ENCODE data around the gene INIP. TPM values are rescaled to one million over a fixed set of nuclear protein-coding genes. Genes with fewer than 3 reads are reported as not detected.
A peak's percentile ranks its signal among the peaks of the same experiment; 100 is the strongest.

The INIP gene
- total and polyA plus RNA-seq, 9 of the 15 experiments (the other 6 are each of a cell fraction or from before 2014, with no cell fraction given): 11.9 to 87.9 (median 37.3) TPM

DNA sequence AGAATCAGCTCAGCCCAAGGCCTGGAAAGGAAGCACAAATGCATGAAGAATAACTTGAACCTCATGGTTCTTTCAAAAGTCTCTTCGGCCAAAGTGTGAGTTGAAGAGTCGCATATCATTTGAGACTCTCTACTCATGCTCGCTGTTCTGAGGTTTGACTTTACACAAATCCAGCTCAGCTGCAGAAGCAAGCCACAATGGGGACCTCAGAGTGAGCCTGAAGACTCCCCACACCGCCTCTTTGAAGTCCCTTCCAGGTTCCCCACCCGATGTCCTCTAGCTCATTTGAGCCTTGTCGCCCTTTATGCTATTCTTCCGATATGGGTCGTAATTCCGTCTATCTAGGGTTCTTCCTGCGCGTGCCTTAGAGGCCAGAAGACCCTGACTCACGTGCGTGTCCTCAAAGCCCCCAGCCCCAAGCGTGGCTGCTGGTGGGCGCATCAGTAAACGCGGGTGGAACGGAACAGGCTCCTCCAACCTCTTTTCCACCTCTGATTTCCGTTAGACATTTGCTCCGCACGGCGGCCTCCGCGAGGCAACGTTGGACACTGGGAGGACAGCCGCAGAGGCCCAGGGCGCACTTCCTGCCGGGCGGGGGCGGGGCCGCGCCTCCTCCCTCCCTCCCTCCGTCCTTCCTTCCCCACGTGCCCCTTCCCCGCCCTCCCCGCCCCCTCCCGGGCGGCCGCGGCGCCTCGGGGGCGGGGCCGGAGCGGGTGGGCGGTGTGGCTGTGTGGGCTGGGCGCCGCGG, 32.3 kb upstream of the INIP start, which contains the start of gene SNX30 (continued):
- TF ChIP-seq, protein P1, sequence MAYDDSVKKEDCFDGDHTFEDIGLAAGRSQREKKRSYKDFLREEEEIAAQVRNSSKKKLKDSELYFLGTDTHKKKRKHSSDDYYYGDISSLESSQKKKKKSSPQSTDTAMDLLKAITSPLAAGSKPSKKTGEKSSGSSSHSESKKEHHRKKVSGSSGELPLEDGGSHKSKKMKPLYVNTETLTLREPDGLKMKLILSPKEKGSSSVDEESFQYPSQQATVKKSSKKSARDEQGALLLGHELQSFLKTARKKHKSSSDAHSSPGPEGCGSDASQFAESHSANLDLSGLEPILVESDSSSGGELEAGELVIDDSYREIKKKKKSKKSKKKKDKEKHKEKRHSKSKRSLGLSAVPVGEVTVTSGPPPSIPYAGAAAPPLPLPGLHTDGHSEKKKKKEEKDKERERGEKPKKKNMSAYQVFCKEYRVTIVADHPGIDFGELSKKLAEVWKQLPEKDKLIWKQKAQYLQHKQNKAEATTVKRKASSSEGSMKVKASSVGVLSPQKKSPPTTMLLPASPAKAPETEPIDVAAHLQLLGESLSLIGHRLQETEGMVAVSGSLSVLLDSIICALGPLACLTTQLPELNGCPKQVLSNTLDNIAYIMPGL (CRISPR knock-in tag; IDR thresholded peaks at IDR 0.05): no peak
- TF ChIP-seq POLR2H (tag; IDR thresholded peaks at IDR 0.05; ENCODE audit: low read depth) (peak; percentile 78), KDM2B (CRISPR knock-in tag; IDR thresholded peaks at IDR 0.05) (peak; percentile 63; the same call in 1 of the 2 replicates), TCFL5 (CRISPR knock-in tag; conservative IDR thresholded peaks at IDR 0.05) (no peak), ZNF764 (CRISPR knock-in tag; IDR thresholded peaks at IDR 0.05; ENCODE audit: low read depth) (no peak), POLR2B (IDR thresholded peaks at IDR 0.05; ENCODE audit: low read depth, partially characterized antibody) (peak; percentile 85), MAZ (CRISPR knock-in tag; conservative IDR thresholded peaks at IDR 0.05 in 1 of 2, IDR thresholded peaks at IDR 0.05 in 1 of 2) (peak; percentile 94 to 98), ZNF239 (CRISPR knock-in tag; IDR thresholded peaks at IDR 0.05) (no peak), GTF2F1 (IDR thresholded peaks at IDR 0.05; ENCODE audit: low read depth, low read length) (no peak), DMBX1 (CRISPR knock-in tag; IDR thresholded peaks at IDR 0.05; ENCODE audit: borderline replicate concordance) (no peak), ZNF23 (CRISPR knock-in tag; IDR thresholded peaks at IDR 0.05) (no peak), FOXP1 (CRISPR knock-in tag; IDR thresholded peaks at IDR 0.05) (peak; percentile 71; the same call in 1 of the 2 replicates), ZNF584 (CRISPR knock-in tag; IDR thresholded peaks at IDR 0.05; ENCODE audit: low read depth) (no peak), XRCC3 (IDR thresholded peaks at IDR 0.05) (no peak), MAFK (IDR thresholded peaks at IDR 0.05; ENCODE audit: low read length) (no peak), SRSF9 (IDR thresholded peaks at IDR 0.05; ENCODE audit: borderline replicate concordance, low read depth, low read length) (no peak)
- TF ChIP-seq, protein P2, sequence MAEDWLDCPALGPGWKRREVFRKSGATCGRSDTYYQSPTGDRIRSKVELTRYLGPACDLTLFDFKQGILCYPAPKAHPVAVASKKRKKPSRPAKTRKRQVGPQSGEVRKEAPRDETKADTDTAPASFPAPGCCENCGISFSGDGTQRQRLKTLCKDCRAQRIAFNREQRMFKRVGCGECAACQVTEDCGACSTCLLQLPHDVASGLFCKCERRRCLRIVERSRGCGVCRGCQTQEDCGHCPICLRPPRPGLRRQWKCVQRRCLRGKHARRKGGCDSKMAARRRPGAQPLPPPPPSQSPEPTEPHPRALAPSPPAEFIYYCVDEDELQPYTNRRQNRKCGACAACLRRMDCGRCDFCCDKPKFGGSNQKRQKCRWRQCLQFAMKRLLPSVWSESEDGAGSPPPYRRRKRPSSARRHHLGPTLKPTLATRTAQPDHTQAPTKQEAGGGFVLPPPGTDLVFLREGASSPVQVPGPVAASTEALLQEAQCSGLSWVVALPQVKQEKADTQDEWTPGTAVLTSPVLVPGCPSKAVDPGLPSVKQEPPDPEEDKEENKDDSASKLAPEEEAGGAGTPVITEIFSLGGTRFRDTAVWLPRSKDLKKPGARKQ (CRISPR knock-in tag; IDR thresholded peaks at IDR 0.05): no peak
- TF ChIP-seq, protein P3, sequence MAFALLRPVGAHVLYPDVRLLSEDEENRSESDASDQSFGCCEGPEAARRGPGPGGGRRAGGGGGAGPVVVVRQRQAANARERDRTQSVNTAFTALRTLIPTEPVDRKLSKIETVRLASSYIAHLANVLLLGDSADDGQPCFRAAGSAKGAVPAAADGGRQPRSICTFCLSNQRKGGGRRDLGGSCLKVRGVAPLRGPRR (CRISPR knock-in tag; IDR thresholded peaks at IDR 0.05): 0 out of 2 replicates have a peak, but pooled peaks have one; percentile 11
- TF ChIP-seq, protein P4, sequence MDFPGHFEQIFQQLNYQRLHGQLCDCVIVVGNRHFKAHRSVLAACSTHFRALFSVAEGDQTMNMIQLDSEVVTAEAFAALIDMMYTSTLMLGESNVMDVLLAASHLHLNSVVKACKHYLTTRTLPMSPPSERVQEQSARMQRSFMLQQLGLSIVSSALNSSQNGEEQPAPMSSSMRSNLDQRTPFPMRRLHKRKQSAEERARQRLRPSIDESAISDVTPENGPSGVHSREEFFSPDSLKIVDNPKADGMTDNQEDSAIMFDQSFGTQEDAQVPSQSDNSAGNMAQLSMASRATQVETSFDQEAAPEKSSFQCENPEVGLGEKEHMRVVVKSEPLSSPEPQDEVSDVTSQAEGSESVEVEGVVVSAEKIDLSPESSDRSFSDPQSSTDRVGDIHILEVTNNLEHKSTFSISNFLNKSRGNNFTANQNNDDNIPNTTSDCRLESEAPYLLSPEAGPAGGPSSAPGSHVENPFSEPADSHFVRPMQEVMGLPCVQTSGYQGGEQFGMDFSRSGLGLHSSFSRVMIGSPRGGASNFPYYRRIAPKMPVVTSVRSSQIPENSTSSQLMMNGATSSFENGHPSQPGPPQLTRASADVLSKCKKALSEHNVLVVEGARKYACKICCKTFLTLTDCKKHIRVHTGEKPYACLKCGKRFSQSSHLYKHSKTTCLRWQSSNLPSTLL (IDR thresholded peaks at IDR 0.05): no peak
- TF ChIP-seq, protein P5, sequence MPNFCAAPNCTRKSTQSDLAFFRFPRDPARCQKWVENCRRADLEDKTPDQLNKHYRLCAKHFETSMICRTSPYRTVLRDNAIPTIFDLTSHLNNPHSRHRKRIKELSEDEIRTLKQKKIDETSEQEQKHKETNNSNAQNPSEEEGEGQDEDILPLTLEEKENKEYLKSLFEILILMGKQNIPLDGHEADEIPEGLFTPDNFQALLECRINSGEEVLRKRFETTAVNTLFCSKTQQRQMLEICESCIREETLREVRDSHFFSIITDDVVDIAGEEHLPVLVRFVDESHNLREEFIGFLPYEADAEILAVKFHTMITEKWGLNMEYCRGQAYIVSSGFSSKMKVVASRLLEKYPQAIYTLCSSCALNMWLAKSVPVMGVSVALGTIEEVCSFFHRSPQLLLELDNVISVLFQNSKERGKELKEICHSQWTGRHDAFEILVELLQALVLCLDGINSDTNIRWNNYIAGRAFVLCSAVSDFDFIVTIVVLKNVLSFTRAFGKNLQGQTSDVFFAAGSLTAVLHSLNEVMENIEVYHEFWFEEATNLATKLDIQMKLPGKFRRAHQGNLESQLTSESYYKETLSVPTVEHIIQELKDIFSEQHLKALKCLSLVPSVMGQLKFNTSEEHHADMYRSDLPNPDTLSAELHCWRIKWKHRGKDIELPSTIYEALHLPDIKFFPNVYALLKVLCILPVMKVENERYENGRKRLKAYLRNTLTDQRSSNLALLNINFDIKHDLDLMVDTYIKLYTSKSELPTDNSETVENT (CRISPR knock-in tag; IDR thresholded peaks at IDR 0.05): peak; percentile 78; the same call in 1 of the 2 replicates
